ENCODE measurements around the gene KATNA1. TPM values are rescaled to one million over a fixed set of nuclear protein-coding genes. Genes with fewer than 3 reads are reported as not detected.

The KATNA1 gene
- total RNA-seq, 1 donor from 2014 or later, result 30.8 TPM

DNA sequence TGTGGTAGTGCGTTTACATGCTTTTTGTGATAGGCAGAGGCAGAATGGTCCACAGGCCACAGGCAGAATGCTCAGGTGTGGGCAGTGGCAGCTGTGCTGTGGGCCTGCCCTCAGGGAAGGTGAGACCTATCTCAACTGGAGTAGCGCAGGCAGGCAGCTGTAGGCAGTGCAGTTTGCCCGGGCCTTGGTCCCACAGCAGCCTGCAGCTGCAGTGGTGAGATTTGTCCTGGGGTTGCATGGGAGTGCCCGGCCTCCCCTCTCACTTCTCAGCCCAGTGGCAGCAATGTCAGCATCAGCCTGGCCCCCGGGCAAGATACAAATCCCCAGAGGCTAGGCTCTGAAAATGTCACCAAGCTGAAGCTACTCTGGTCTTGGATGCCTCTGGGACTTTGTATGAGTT lies 96.6 kb downstream of the KATNA1 start:
- no peak overlapping the region for H3K4me3 ChIP-seq (ENCODE audit: low read length in 3 of 3)
- no peaks in the 10 kb centered on the region for H3K9me3 ChIP-seq (ENCODE audit: control insufficient read depth in 3 of 3, low read length in 3 of 3)
- H3K4me1 ChIP-seq (ENCODE audit: control insufficient read depth in 3 of 3, insufficient read depth in 3 of 3, low read length in 3 of 3), result no peaks in the 10 kb centered on the region
- H3K27ac ChIP-seq (ENCODE audit: low read depth, low read length), result no peak overlapping the region
- no peaks in the 10 kb centered on the region for H3K36me3 ChIP-seq (ENCODE audit: control insufficient read depth in 3 of 3, insufficient read depth in 3 of 3, low read length in 3 of 3)
- H3K27me3 ChIP-seq (ENCODE audit: control insufficient read depth in 3 of 3, insufficient read depth in 3 of 3, low read length in 3 of 3), result no peaks in the 10 kb centered on the region
- no peak overlapping the region for H3K9ac ChIP-seq (ENCODE audit: low read depth in 1 of 3, low read length in 3 of 3)

DNA sequence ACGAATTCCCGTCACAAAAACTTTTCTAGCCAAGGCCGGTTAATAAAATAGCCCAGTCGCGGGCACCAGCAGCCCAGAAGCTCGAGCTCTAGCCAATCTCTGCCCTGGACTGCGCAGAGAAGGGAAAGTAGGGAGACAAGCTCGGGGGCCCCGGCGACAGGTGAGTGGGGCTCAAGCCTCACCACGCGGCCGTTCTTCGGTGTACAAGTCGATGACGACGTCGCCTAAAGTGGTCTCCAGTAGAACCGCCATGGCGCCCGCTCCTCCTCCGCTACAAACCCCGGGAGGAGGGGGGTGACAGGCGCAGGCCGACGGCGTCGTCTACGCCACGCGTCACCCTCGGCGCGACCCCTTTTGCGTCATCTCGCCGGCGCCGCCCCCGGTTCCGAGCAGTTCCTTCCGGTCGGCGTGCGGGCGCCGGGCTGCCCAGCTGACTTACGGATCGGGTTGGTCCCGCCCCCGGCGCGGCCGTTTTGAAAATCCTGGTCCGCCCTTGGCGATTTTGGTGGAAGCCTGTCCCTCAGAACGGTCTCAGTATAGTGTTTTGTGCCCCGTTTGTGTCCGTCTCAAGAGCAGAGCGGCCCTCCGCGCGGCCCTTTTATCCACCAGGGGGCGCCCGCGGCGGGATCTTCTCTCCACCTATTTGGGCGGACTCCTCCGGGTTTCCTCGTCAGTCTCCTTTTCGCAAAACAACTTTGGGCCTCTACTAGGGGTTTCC lies 102.6 kb downstream of the KATNA1 start, which contains the start of gene PPIL4:
Gene PPIL4 (minus strand): TSS at position 290 of the 718 bp plus-strand sequence. CDS start 38 bp downstream, at position 252.
- H3K4me3 ChIP-seq (ENCODE audit: low read length in 3 of 3), result peak within 1 kb of the TSS; percentile 83 to 99 (median 92)
- peak within 1 kb of the TSS; percentile 100 for H3K27ac ChIP-seq (ENCODE audit: low read depth, low read length)
- peaks cover 0 to 2% (median under 1%) of the 10 kb centered on the region in 3 donors for H3K36me3 ChIP-seq (ENCODE audit: control insufficient read depth in 3 of 3, insufficient read depth in 3 of 3, low read length in 3 of 3)
- no peaks in the 10 kb centered on the region for H3K27me3 ChIP-seq (ENCODE audit: control insufficient read depth in 3 of 3, insufficient read depth in 3 of 3, low read length in 3 of 3)
- H3K4me1 ChIP-seq (ENCODE audit: control insufficient read depth in 3 of 3, insufficient read depth in 3 of 3, low read length in 3 of 3), result peaks cover 14 to 23% (median 17%) of the 10 kb centered on the region in 3 donors
- no peaks in the 10 kb centered on the region for H3K9me3 ChIP-seq (ENCODE audit: control insufficient read depth in 3 of 3, low read length in 3 of 3)
- H3K9ac ChIP-seq (ENCODE audit: low read depth in 1 of 3, low read length in 3 of 3), result peak within 1 kb of the TSS; percentile 97 to 100 (median 100)

DNA sequence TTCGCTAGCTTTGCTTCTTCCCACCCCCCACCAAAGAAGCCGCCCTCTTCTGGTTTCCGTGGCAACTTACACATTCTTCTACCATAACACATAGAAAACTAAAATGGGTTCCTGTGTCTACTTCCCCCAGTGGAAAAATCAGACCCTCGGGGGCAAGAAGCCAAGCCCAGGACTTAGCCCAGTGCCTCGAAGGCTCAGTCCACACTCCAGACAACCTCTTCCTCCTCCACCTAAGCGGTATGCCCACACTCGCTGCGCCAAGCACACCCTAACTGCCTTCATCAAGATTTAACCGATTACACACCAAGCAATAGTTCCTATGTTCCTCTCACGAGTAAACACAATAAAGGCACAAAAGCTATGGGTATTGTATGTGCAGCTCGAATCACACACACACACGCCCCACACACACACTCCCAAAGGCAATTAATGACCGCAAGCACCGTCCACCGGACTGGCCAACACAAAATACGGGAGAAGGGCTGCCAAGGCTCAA lies 103.2 kb downstream of the KATNA1 start:
- Histone ChIP-seq H3K4me3 (ENCODE audit: low read length in 3 of 3) (peak overlapping the region; percentile 83 to 99 (median 92)), H3K27me3 (ENCODE audit: control insufficient read depth in 3 of 3, insufficient read depth in 3 of 3, low read length in 3 of 3) (no peaks in the 10 kb centered on the region), H3K27ac (ENCODE audit: low read depth, low read length) (peak overlapping the region; percentile 100), H3K9ac (ENCODE audit: low read depth in 1 of 3, low read length in 3 of 3) (peak overlapping the region; percentile 97 to 100 (median 100)), H3K9me3 (ENCODE audit: control insufficient read depth in 3 of 3, low read length in 3 of 3) (no peaks in the 10 kb centered on the region), H3K4me1 (ENCODE audit: control insufficient read depth in 3 of 3, insufficient read depth in 3 of 3, low read length in 3 of 3) (peaks cover 14 to 23% (median 17%) of the 10 kb centered on the region in 3 donors), H3K36me3 (ENCODE audit: control insufficient read depth in 3 of 3, insufficient read depth in 3 of 3, low read length in 3 of 3) (peaks cover 1 to 3% (median 2%) of the 10 kb centered on the region in 3 donors)

Small RNA genes lying within 50 kb of the gene (small RNA-seq; reads per million reads assigned to genes)
- gene RF00019 (not detected), gene RF00410 (not detected)

Other genes with a start within 250 kb of the KATNA1 start
- 0.52 TPM for gene SUMO4, start 248.5 kb downstream of the KATNA1 start, total RNA-seq
- 1.0 TPM for gene ZC3H12D, start 163.7 kb downstream of the KATNA1 start, total RNA-seq
- 19.3 TPM for gene PPIL4, start 102.7 kb downstream of the KATNA1 start, total RNA-seq
- 41.2 TPM for gene GINM1, start 82.3 kb downstream of the KATNA1 start, total RNA-seq
- gene LATS1, start 69.4 kb upstream of the KATNA1 start, total RNA-seq, result 15.1 TPM
- 17.2 TPM for gene NUP43, start 97.8 kb upstream of the KATNA1 start, total RNA-seq
- 63.7 TPM for gene PCMT1, start 101.0 kb upstream of the KATNA1 start, total RNA-seq
- 15.7 TPM for gene LRP11, start 215.6 kb upstream of the KATNA1 start, total RNA-seq
- 1.0 TPM for gene RAET1E, start 249.4 kb upstream of the KATNA1 start, total RNA-seq

Measured in skeletal muscle tissue (tissue), 5 donors.